B cell (primary cell): ENCODE measurements around the gene PPAN.

Experiments
- CTCF ChIP-seq: fragments of 200-600 bp; IDR thresholded peaks from one replicate; pipeline ENCODE4 v1.8.0; 2022; ENCODE audit warnings: antibody characterized with exemption, mild to moderate bottlenecking
- EZH2 ChIP-seq: IDR thresholded peaks from 2 replicates; pipeline ENCODE4 v1.6.1; 2012; ENCODE audit warnings: borderline replicate concordance, low read depth, mild to moderate bottlenecking, moderate library complexity, low read length; ENCODE audit not compliant: insufficient read depth, poor library complexity, severe bottlenecking

DNA sequence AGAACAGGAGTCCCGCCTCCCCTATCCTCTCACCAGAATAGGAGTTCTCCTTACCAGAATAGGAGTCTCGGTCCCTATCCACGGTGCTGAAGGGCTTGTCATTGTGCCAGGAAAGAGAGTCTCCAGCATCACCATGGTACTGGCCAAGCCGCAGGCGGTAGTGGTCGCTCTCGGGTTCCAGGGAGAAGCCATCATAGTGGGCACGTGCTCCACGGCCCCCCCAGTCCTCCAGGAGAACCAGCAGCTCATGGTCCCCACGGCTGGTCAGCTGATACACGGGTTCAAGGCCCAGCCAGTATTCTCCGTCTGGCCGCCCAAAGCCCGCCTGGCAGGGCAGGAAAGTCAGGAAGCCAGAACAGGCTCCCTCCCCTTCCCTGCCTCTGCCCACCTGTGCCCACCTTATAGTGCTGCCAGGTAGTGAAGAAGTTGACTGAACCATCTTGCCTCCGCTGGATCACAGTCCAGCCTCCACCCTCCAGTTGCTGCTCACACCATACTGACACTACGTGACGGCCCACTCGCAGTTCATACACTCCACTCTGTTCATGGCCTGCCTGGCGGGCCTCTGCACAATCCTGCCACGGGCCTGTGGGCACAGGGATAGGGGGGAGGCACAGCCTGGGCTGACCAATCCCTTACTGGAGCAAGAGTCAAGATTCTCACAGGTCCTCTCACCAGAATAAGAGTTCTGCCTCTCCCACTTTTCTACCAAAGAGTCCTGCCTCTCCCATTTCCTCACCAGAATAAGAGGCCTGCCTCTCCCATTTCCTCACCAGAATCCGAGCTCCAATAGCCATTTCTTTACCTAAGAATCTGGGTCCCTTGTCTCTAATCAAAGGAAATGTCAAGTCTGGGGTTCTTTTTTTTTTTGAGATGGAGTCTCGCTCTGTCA is 12.6 kb upstream of the PPAN start:
- TF ChIP-seq CTCF, result no peak
- no peak for TF ChIP-seq EZH2
